ENCODE measurements around the gene PIERCE2. TPM values are rescaled to one million over a fixed set of nuclear protein-coding genes. Genes with fewer than 3 reads are reported as not detected.

PIERCE2 gene, protein sequence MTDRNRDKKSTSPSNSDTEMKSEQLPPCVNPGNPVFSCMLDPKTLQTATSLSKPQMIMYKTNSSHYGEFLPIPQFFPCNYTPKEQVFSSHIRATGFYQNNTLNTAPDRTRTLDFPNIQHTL
- 0.51 and 1.5 TPM in 2 replicates for total RNA-seq

DNA sequence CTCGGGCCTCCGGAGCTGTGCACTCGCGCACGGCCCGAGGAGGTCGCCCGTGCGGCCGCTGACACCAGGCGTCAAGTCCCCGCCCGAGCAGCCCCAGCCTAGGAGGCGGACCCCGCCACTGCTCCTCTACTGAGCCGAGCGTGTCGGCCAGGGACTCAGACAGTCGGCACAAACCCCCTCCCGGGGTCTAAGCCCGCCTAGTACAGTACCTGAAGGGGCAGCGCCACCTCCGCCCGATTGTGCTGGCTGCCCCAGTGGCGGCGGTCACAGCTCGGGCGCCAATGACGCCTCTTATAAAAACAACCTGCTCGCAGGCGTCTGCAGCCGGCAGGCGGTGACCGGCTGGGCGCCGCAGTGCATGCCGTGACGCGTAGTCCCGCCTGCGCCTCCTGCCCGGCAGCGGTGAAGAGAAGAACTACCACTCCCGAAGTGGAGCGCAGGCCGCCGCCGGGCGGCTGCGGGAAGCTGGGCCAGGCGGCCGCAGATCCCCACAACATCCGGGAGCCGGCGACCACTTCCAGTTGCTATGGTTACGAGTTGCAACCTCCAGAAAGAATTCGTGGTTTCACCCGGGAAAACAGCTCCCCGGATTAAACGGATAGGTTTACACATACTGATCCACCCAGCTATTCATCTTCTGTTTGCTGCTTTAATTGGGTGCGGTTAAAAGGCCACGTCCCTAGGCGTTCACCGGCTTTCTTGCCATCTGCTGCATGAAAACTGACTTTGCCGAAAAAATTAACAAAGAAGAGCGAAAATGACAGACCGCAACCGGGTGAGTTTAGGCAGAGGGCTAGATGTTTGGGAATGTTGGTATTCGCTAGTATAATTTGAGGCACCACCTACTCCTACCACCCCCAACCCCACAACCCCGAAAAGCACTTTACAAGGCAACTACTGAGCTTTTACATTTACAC lies at the start of gene PIERCE2, which contains the start of gene CCPG1:
PIERCE2 (plus strand) TSS at position 484 of the 917 bp plus-strand sequence; CDS start at position 758, 274 bp downstream.
CCPG1 (minus strand) TSS at position 348 of the 917 bp plus-strand sequence. CDS start 18,935 bp downstream, outside the sequence.

Other genes with a start within 250 kb of the PIERCE2 start
- 56.6 and 70.0 TPM in 2 replicates for gene RSL24D1, start 211.6 kb upstream of the PIERCE2 start, total RNA-seq
- 2.7 and 4.5 TPM in 2 replicates for gene RAB27A, start 118.7 kb upstream of the PIERCE2 start, total RNA-seq
- 4.3 and 9.5 TPM in 2 replicates for gene PIGBOS1, start 89.4 kb upstream of the PIERCE2 start, total RNA-seq
- gene PIGB, start 89.3 kb upstream of the PIERCE2 start, total RNA-seq, result 7.4 and 9.0 TPM in 2 replicates
- 12.3 and 18.7 TPM in 2 replicates for gene CCPG1, start 136 bp upstream of the PIERCE2 start, total RNA-seq
- 0.74 and 4.5 TPM in 2 replicates for gene DNAAF4, start 99.7 kb downstream of the PIERCE2 start, total RNA-seq
- gene PYGO1, start 179.8 kb downstream of the PIERCE2 start, total RNA-seq, result 0.33 and 0.49 TPM in 2 replicates